ES-I3 (cell line): ENCODE data around the gene TRIM22.
"Not testable (repeated sequence)": the region's sequence is repeated elsewhere in the genome, so short reads cannot be mapped to it uniquely, and the experiment has no call there.

Source experiments
- H3K36me3 ChIP-seq: 2 replicates; pipeline ENCODE4 v1.6.1; 2013; ENCODE audit warnings: mild to moderate bottlenecking, low read length, control low read depth, moderate library complexity; ENCODE audit not compliant: insufficient read depth
- H3K4me1 ChIP-seq: 2 replicates; pipeline ENCODE4 v1.6.1; 2013; ENCODE audit warnings: mild to moderate bottlenecking, control low read depth, low read length; ENCODE audit not compliant: insufficient read depth
- H3K9ac ChIP-seq: 2 replicates; pipeline ENCODE4 v1.6.1; 2013; ENCODE audit warnings: low read depth, mild to moderate bottlenecking, low read length, moderate library complexity
- H3K9me3 ChIP-seq: 2 replicates; pipeline ENCODE4 v1.6.1; 2013; ENCODE audit warnings: mild to moderate bottlenecking, low read length, moderate library complexity; ENCODE audit not compliant: control insufficient read depth, insufficient read depth

The TRIM22 gene, protein sequence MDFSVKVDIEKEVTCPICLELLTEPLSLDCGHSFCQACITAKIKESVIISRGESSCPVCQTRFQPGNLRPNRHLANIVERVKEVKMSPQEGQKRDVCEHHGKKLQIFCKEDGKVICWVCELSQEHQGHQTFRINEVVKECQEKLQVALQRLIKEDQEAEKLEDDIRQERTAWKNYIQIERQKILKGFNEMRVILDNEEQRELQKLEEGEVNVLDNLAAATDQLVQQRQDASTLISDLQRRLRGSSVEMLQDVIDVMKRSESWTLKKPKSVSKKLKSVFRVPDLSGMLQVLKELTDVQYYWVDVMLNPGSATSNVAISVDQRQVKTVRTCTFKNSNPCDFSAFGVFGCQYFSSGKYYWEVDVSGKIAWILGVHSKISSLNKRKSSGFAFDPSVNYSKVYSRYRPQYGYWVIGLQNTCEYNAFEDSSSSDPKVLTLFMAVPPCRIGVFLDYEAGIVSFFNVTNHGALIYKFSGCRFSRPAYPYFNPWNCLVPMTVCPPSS

DNA sequence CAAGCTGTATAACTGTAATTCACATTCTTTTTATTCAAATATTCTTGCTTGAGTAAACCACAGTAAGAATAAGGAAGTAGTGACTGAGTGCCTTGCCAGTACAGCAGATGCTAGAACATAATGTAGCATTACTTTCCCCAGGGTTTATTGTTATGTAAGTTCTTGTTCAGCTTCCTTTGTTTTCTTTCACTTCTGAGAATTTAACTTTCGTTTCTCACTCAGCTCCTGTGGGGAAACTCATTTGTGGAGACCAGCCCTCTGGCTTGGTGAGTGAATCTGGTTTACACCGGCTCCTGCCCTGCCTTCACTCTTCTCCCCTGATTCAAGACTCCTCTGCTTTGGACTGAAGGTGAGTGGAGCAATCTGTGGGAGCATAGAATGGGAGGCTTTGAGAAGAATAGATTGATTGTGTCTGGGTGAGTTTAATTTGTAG lies at the start of gene TRIM22:
Gene TRIM22 (plus strand): TSS at position 240 of the 433 bp plus-strand sequence. CDS start 6,443 bp downstream, outside the sequence.
- H3K9ac ChIP-seq = peak within 1 kb of the TSS; percentile 56

DNA sequence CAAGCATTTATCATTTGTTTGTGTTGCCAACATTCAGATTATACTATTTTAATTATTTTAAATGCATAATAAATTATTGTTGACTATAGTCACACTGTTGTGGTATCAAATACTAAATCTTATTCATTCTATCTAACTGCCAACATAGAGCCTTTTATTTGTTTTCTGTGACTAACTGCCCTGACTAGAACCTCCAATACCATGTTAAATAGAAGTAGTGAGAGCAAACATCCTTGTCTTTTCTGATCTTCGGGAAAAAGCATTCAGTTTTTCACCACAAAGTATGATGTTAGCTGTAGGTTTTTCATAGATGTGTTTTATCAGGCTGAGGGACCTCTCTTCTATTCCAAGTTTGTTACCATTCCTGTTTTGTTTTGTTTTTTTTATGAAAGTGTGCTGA lies 49.6 kb upstream of the TRIM22 start:
- Histone ChIP-seq H3K36me3 (no peaks in the 10 kb centered on the region), H3K4me1 (no peaks in the 10 kb centered on the region), H3K9ac (no peak overlapping the region), H3K9me3 (no peaks in the 10 kb centered on the region)

More for the DNA sequence above, at the start of gene TRIM22:
- peaks cover 12% of the 10 kb centered on the region; the same call in 1 of the 2 replicates for H3K4me1 ChIP-seq
- H3K36me3 ChIP-seq = no peaks in the 10 kb centered on the region
- H3K9me3 ChIP-seq = no peaks in the 10 kb centered on the region; the same call in 1 of the 2 replicates

DNA sequence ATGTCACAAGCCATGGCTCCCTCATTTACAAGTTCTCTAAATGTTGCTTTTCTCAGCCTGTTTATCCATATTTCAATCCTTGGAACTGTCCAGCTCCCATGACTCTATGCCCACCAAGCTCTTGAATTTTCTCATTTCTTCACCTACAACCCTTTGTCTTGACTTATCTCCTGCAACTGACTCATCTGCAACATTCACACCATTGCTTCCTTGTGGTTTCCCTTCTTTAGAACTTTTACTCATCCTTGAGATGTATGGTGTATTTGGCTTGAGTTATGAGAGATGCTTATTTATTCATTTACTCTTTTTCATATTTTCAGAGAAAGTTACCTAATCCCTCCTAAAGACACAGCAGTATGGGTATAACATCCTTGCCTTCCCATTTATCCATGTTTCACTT lies 46.0 kb upstream of the TRIM22 start:
- Histone ChIP-seq H3K36me3 (no peaks in the 10 kb centered on the region), H3K9ac (no peak overlapping the region), H3K4me1 (no peaks in the 10 kb centered on the region), H3K9me3 (no peaks in the 10 kb centered on the region)

DNA sequence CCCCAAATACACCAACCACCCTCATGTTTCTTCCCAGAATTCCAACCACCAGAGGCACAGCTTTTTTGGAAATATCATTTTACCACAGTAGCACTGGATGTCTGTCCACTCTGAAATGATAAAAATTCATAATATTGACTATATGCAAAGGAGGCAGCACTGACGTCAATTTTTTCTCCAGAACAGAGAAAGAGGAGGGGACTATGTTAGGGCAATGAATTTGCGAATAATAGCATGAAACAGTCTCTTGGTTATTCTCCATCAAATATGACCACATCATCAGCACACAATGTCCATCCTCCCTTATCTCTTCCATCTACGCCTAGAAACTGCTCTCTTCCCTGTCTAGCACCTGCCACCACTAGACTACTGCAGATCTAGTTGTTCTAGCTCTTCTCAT lies 43.5 kb upstream of the TRIM22 start:
- Histone ChIP-seq H3K9ac (no peak overlapping the region), H3K36me3 (no peaks in the 10 kb centered on the region), H3K4me1 (no peaks in the 10 kb centered on the region), H3K9me3 (no peaks in the 10 kb centered on the region)

DNA sequence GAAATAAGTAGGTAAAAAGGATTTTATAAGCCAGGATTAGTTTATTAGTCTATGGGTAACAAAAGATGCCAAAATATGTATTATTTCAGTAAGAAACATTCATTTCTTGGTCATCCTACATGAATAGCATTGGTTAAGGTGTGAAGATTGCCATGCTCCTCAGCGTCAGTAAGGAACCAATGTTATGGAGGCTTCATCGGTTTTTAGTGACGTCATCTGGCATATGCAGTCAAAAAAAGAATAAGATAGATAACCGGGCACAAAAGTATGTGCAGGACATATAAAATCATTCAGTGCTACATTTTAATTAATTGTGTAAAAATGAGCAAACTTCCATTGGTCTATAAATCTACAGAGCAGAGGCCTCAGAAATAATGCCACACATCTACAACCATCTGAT lies 34.1 kb upstream of the TRIM22 start:
- no peaks in the 10 kb centered on the region for H3K9me3 ChIP-seq

DNA sequence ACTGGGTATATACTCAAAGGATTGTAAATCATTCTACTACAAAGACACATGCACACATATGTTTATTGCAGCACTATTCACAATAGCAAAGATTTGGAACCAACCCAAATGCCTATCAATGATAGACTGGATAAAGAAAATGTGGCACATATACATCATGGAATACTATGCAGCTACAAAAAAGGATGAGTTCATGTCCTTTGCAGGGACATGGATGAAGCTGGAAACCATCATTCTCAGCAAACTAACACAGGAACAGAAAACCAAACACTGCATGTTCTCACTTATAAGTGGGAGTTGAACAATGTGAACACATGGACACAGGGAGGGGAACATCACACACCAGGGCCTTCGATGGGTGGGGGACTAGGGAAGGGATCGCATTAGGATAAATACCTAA lies 32.6 kb upstream of the TRIM22 start:
- H3K4me1 ChIP-seq, H3K36me3 ChIP-seq, H3K9ac ChIP-seq, H3K9me3 ChIP-seq: not testable (repeated sequence)

More for the DNA sequence above, 34.1 kb upstream of the TRIM22 start:
- H3K4me1 ChIP-seq = no peaks in the 10 kb centered on the region
- H3K9ac ChIP-seq = no peak overlapping the region
- no peaks in the 10 kb centered on the region for H3K36me3 ChIP-seq

DNA sequence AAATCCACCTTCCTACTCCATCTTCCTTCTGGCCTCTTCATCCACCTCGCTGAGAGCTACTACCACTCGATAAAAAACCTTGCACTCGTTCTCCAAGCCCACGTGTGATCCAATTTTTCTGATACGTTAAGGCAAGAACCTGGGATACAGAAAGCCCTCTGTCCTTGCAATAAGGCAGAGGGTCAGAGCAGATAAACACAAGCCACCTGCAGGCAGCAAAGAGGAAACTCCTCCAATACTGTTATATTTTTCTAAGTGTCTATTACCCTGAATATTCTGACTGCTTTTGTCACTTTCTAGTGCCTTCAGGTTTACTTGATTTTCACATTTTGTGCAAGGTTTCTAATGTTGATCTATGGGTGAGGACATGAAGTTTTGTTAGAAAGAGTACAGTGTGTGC lies 31.3 kb upstream of the TRIM22 start:
- H3K9ac ChIP-seq = no peak overlapping the region
- H3K4me1 ChIP-seq = no peaks in the 10 kb centered on the region
- no peaks in the 10 kb centered on the region for H3K36me3 ChIP-seq
- no peaks in the 10 kb centered on the region for H3K9me3 ChIP-seq

DNA sequence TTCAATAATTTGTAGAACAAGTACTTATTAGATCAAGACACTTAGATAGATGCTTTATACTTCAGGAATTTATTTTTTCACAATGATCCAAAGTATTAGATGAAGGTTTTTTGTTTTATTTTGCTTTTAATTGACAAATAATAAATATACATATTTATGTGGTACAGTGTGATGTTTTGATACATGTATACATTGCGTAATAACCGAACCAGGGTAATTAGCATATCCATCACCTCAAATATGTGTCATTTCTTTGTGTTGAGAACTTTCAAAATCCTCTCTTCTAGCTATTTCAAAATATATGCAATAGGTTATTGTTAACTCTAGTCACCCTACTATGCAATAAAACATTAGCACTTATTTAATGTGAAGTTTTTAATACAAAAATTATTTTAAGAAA lies 26.1 kb upstream of the TRIM22 start:
- Histone ChIP-seq H3K9me3 (no peaks in the 10 kb centered on the region), H3K4me1 (no peaks in the 10 kb centered on the region), H3K9ac (no peak overlapping the region), H3K36me3 (no peaks in the 10 kb centered on the region; the same call in 1 of the 2 replicates)

DNA sequence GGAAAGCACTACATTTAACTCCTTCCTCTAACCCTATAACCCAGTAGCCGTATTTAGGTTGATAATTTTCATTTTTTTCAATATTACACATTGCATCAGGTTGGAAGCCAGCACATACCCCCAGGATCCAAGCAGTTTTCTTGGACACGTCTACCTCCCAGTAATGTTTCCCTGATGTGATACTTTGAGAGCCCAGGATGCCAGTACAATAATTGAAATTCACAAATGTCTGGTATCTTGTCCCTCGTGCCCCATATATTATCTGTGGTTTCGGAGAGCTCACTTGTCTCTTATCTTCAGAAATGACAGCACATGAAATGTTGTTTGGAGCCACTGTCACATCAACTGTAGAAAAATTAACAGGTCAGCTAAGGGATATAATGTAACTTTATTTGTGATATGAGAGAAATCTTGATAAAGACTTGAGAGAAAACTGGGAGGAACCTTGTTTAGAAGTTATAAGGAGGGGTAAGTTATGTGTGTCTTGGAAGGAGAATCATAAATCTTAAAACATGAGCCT lies 24.5 kb upstream of the TRIM22 start:
- Histone ChIP-seq H3K4me1 (no peaks in the 10 kb centered on the region), H3K9ac (no peak overlapping the region), H3K36me3 (no peaks in the 10 kb centered on the region; the same call in 1 of the 2 replicates), H3K9me3 (no peaks in the 10 kb centered on the region)

DNA sequence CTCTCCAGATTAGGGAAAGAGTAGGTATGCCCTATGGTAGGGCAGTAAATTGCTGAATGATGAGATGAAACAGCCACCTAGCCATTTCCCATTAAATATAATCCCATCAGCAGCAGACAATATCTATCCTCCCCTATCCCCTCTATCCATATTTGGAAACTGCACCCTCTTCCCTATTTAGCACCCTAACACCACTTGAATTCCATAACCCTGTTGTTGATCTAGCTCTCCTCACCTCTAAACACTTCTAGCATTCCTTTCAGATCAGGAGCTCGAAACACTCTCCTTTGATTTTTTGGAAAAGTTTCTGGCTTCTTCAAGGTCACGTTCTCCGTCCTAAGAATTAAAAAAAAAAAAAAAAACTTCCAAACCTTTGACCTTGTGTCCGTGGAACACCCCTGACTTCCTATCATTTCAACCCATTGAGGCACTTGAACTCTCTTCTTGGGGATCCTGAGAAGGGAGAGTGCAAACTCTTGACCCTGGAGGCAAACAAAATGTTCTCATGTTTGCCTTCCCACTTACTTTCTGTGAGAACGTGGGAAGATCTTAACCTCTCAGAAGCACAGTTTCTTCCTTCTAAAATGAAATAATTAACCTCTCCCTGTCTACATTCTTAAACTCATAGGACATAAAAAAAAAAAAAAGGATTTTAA lies 23.7 kb upstream of the TRIM22 start:
- H3K36me3 ChIP-seq = no peaks in the 10 kb centered on the region; the same call in 1 of the 2 replicates

DNA sequence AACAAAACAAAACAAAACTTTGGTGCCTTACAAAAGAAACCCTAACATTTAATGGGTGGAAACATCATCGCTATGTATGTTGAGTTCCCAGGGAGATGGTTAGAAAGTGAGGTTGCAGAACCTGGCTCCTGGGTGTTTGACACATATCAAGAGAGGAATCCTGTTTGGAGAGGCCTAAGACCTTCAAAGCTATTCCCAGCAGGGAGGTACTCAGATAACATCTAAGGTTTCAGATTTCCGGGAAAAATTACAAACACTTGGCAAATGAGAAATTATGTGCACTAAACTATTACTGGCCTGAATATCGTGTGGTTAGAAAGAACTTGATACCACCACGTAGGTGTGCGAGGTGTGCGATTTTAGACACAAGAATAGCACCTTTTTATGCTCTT lies 23.2 kb upstream of the TRIM22 start:
- Histone ChIP-seq H3K9ac (no peak overlapping the region), H3K4me1 (no peaks in the 10 kb centered on the region), H3K36me3 (no peaks in the 10 kb centered on the region; the same call in 1 of the 2 replicates), H3K9me3 (no peaks in the 10 kb centered on the region)

More for the DNA sequence above, 23.7 kb upstream of the TRIM22 start:
- H3K9me3 ChIP-seq = no peaks in the 10 kb centered on the region
- H3K9ac ChIP-seq = no peak overlapping the region
- no peaks in the 10 kb centered on the region for H3K4me1 ChIP-seq

DNA sequence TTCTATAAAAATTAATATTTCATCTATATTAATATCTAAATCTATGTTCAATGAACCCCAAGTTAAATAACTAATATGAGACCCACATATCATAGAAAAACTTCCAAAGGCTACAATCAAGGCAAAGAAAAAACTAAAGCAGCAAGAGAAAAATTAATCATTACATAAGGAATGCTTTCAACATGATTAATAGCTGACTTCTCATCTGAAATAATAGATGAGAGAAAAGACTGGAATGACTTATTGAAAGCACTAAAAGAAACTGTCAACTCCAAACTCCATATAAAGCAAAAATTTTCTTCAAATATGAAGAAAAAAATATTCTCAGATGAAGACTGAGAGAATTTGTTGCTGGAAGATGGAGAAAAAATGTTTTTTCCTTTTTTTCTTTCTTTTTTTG lies 17.8 kb upstream of the TRIM22 start:
- Histone ChIP-seq H3K4me1 (no peaks in the 10 kb centered on the region), H3K9me3 (no peaks in the 10 kb centered on the region), H3K9ac (no peak overlapping the region), H3K36me3 (no peaks in the 10 kb centered on the region)

DNA sequence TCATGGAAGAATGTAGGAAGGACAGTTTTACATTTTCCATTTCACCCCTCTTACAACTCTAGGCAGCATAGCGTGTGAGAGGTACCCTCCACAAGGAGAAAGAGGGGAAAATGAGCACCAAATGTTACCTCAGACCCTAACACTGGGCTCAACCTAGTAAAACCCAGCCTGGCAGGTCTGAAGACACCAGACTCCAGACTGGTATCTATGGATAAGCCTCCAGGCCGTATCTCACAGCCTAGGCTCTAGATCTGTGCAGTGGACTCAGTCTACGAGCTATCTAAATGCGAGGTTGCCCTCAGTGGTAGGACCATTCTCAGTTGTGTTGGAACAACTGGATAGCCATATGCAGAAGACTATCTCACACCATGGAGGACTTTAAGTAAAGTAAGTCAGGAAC lies 15.2 kb upstream of the TRIM22 start:
- Histone ChIP-seq H3K9ac (no peak overlapping the region), H3K9me3 (no peaks in the 10 kb centered on the region), H3K36me3 (peaks cover 4% of the 10 kb centered on the region), H3K4me1 (no peaks in the 10 kb centered on the region)

DNA sequence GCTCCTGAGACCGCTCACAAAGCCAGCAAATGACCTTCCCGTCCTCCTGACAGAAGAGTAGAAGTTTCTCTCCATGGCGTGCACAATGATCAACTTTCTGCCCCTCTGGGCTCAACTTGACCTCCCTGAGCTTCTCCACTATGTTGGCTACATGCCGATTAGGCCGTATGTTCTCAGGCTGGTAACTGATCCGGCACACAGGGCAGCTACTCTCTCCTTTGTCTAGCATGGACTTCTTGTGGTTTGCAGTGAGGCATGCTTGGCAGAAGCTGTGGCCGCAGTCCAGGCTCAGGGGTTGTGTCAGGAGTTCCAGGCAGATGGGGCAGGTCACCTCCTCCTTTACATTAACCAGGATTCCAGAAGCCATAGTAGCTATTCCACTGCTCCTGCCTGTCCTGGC lies 9.8 kb upstream of the TRIM22 start:
- Histone ChIP-seq H3K9ac (no peak overlapping the region), H3K4me1 (no peaks in the 10 kb centered on the region; the same call in 1 of the 2 replicates), H3K36me3 (peaks cover 4% of the 10 kb centered on the region), H3K9me3 (no peaks in the 10 kb centered on the region)
